NB4 (cell line): ENCODE measurements around the gene STX3.

Source experiments
- POLR2A ChIP-seq: IDR thresholded peaks from 2 replicates; pipeline ENCODE4 v1.6.1; 2011; ENCODE audit warnings: mild to moderate bottlenecking; ENCODE audit not compliant: insufficient read length; ENCODE audit errors: extremely low read depth
- TF ChIP-seq, protein P1 (sequence below): IDR thresholded peaks from one replicate; pipeline ENCODE4 v1.5.1; 2012; ENCODE audit warnings: low read depth, low read length

DNA sequence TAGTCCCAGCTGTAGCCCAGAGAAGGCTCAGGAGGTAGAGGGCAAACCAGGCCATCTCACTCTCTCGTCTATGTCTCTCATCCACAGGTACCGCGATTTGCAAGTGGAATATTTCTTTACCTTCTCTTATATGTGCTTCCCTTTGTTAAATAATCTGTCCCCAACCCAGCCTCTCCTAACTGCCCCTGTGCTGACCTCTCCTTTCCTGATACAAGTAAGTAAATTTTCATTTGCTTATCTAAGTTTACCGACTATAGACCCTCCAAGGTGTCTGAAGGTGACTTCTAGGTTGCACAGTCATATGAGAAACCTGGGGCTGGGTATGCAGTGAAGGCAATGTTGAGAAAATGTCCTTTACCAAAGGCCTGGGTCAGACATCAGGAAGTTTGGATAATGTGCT, 90.2 kb downstream of the STX3 start, which contains the start of gene CBLIF:
- TF ChIP-seq, protein P1, sequence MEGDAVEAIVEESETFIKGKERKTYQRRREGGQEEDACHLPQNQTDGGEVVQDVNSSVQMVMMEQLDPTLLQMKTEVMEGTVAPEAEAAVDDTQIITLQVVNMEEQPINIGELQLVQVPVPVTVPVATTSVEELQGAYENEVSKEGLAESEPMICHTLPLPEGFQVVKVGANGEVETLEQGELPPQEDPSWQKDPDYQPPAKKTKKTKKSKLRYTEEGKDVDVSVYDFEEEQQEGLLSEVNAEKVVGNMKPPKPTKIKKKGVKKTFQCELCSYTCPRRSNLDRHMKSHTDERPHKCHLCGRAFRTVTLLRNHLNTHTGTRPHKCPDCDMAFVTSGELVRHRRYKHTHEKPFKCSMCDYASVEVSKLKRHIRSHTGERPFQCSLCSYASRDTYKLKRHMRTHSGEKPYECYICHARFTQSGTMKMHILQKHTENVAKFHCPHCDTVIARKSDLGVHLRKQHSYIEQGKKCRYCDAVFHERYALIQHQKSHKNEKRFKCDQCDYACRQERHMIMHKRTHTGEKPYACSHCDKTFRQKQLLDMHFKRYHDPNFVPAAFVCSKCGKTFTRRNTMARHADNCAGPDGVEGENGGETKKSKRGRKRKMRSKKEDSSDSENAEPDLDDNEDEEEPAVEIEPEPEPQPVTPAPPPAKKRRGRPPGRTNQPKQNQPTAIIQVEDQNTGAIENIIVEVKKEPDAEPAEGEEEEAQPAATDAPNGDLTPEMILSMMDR: no peak
- no peak for TF ChIP-seq POLR2A
